GM12865 (cell line): Measurements from ENCODE around the gene MAPK4.
"Not testable (repeated sequence)": the region's sequence is repeated elsewhere in the genome, so short reads cannot be mapped to it uniquely, and the experiment has no call there.

Source experiments
- DNase-seq: peaks from one replicate; pipeline ENCODE4 v3.0.0; 2010; ENCODE audit warnings: low read depth
- H3K4me3 ChIP-seq: 2 replicates; pipeline ENCODE4 v1.5.1; 2011; ENCODE audit warnings: mild to moderate bottlenecking, low read depth, low read length, control low read depth
- TF ChIP-seq, protein P1 (sequence below): IDR thresholded peaks from 2 replicates; pipeline ENCODE4 v1.5.1; 2011; ENCODE audit warnings: low read length, control low read depth, low read depth, inconsistent platforms; ENCODE audit not compliant: insufficient read depth; ENCODE audit errors: missing control alignments

Gene MAPK4

DNA sequence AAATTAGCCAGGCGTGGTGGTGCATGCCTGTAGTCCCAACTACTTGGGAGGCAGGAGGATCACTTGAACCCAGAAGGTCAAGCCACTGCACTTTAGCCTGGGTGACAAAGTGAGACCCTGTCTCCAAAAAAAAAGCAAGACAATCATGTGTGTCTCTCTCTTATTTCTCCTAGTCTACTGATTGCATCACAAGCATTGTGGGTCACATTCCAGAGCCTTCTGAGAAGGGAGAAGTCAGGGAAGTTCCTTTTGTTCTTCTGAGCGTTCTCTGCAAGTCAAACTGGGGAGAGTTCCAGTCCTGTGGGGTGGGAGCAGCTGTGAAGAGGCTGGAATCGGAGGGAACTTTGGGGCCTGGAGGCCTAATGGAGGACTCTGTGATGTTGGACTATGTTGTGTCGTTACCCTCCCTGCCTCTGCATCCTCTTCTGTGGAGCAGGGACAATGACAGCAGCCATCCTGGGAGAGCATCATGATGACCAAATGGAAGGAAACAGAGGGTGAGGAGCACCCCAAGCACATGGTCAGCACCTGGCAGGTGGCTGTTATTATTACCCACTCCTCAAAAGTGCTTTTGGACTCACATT lies 144.6 kb downstream of the MAPK4 start:
- no peak overlapping the region for H3K4me3 ChIP-seq
- DNase-seq, result no peak
- TF ChIP-seq, protein P1, sequence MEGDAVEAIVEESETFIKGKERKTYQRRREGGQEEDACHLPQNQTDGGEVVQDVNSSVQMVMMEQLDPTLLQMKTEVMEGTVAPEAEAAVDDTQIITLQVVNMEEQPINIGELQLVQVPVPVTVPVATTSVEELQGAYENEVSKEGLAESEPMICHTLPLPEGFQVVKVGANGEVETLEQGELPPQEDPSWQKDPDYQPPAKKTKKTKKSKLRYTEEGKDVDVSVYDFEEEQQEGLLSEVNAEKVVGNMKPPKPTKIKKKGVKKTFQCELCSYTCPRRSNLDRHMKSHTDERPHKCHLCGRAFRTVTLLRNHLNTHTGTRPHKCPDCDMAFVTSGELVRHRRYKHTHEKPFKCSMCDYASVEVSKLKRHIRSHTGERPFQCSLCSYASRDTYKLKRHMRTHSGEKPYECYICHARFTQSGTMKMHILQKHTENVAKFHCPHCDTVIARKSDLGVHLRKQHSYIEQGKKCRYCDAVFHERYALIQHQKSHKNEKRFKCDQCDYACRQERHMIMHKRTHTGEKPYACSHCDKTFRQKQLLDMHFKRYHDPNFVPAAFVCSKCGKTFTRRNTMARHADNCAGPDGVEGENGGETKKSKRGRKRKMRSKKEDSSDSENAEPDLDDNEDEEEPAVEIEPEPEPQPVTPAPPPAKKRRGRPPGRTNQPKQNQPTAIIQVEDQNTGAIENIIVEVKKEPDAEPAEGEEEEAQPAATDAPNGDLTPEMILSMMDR, result no peak

DNA sequence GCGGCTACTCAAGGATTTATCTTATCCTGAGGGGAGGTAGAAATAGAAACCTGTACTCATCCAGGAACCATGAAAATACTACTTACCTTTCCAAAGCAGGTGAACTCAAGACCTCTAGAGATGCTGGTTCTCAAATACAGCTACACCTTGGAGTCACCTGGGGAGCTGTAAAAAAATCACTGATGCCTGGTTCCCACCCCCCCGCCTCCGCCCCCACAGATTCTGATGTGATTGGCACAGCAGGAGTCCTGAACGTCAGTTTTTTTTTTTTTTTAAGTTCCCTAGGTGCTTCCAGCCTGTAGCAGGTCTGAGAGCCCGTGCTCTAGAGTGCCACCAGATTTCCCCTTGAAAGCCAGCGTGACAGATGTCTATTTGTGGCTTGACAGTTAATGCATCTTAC lies 146.3 kb downstream of the MAPK4 start:
- TF ChIP-seq, protein P1, result no peak
- DNase-seq, result no peak
- H3K4me3 ChIP-seq, result no peak overlapping the region

DNA sequence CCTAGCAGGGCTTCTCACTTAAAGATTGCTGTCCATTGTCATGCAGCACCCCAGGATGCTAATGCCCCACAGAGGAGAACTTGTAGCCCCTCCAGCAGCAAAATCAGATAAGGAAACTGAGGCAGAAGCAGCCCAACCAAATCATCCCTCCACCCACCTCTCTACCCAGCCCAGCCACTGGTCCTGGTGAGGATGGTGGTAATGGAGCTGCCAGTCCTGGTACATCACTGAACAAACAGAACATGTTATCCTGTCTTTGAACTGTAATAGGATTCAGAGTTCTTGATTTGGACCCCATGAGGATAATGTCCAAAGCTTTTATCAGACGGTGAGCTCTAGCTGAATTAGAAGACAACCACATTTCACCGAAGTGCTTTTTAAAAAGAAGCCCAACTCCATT lies 146.8 kb downstream of the MAPK4 start:
- DNase-seq, result no peak
- no peak overlapping the region for H3K4me3 ChIP-seq
- TF ChIP-seq, protein P1, result no peak

DNA sequence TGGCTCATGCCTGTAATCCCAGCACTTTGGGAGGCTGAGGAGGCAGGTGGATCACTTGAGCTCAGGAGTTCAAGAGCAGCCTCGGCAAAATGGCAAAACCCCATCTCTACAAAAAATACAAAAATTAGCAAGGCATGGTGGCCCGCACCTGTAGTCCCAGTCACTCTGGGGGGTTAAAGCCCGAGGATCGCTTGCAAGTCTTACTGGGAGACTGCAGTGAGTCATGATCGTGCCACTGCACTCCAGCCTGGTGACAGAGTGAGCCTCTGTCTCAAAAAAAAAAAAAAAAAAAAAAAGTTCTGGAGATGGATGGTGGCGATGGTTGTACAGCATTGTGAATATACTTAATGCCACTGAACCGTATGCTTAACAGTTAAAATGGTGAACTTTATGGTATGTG lies 147.4 kb downstream of the MAPK4 start:
- not testable (repeated sequence) for DNase-seq, H3K4me3 ChIP-seq

DNA sequence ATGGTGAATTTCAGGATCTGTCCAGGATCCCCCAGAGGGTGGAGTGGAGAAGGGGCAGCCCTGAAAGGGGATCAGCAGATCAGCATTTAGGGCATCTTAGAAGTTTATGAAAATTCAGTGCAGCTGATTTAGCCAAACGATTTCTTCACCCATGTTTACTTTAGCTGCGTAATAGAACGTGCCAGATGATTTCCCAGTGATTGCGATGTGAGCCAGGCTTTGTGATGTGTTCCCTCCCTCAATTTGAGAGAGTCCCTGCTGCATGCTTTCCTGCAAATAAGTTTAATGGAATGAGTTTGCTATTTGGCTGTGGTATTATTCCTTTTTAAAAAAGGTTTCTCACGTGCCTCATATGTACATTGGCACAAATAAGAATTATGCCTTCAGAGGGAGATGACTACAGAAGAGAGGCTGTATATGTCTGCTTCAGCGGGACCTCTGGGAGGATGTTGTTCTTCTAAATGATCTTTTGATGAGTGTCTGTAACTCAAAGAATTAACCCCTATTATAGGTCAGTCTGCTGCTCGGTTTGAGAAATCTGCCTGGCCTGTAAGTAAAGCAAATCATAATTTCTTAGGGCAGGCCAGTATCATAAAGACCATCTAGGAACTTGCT lies 148.1 kb downstream of the MAPK4 start:
- no peak for DNase-seq
- TF ChIP-seq, protein P1, result no peak

DNA sequence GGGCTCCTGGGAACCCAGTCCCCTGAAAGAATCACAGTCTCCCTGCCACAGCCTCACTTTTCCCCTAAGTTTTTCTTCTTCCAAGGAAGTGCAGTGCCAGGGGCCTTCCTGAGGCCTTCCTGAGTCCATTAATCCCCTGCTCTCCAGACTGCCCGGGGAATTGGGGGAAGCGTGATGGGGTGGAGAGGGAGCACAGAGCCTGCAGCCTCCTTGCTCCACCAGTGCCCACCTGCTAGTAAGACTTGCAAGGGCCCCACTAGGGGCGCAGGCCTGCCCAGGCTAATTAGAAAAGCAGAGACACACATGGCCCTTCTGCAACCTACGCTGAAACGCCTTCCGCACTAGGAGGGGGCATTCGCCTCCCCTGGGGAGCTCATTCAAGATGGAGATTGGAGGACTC lies 149.3 kb downstream of the MAPK4 start:
- no peak overlapping the region for H3K4me3 ChIP-seq
- DNase-seq, result no peak
- TF ChIP-seq, protein P1, result no peak

More for the DNA sequence above, 148.1 kb downstream of the MAPK4 start:
- H3K4me3 ChIP-seq, result no peak overlapping the region

DNA sequence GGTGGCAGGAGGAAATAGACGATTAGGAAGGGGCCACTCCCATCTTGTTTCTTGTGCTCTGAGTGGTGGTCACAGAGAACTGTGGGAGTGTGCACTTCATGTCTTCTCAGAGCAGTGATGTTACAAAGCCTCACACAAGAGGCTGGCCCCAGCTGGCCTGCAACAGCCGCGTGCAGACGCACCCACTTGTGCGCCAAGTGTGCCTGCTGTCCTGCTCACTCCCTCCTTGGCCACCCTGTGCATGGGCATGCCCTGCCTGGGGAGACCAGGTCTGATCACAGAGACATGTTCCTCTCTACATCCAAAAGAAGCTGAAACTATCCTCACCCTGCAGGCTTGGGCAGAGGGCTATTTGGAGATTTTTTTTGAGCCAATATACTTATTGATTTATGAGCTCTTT lies 151.5 kb downstream of the MAPK4 start:
- H3K4me3 ChIP-seq, result no peak overlapping the region
- TF ChIP-seq, protein P1, result no peak
- no peak for DNase-seq
